GM19035 (cell line): ENCODE measurements around the gene KSR2.

Source experiments
- ATAC-seq: cut with Tn5 transposase; IDR thresholded peaks from one replicate; pipeline ENCODE4 v1.9.1; 2021; ENCODE audit not compliant: unreplicated experiment

The KSR2 gene

GRCh38 chr12:117469883-117470483 is 498.8 kb downstream of the KSR2 start:
- no peak for ATAC-seq

GRCh38 chr12:117468016-117468415 is 500.8 kb downstream of the KSR2 start:
- no peak for ATAC-seq

GRCh38 chr12:117467588-117467987 is 501.2 kb downstream of the KSR2 start:
- ATAC-seq: no peak

GRCh38 chr12:117466677-117467362 is 502.0 kb downstream of the KSR2 start:
- no peak for ATAC-seq

GRCh38 chr12:117461732-117462131 is 507.1 kb downstream of the KSR2 start:
- no peak for ATAC-seq

GRCh38 chr12:117459229-117459628 is 509.6 kb downstream of the KSR2 start:
- no peak for ATAC-seq

GRCh38 chr12:117457189-117457588 is 511.6 kb downstream of the KSR2 start:
- ATAC-seq: no peak

- no peak for ATAC-seq
Measured at GRCh38 chr12:117456076-117456475, 512.7 kb downstream of the KSR2 start.

GRCh38 chr12:117453961-117454360 is 514.8 kb downstream of the KSR2 start:
- ATAC-seq: no peak

- no peak for ATAC-seq
Measured at GRCh38 chr12:117452112-117452511, 516.7 kb downstream of the KSR2 start.

GRCh38 chr12:117450209-117450608 is 518.6 kb downstream of the KSR2 start:
- ATAC-seq: no peak

- no peak for ATAC-seq
Measured at GRCh38 chr12:117447665-117448366, 521.0 kb downstream of the KSR2 start.

- ATAC-seq: no peak
Measured at GRCh38 chr12:117444781-117445180, 524.0 kb downstream of the KSR2 start.

GRCh38 chr12:117441751-117442150 is 527.0 kb downstream of the KSR2 start:
- ATAC-seq: no peak

- no peak for ATAC-seq
Measured at GRCh38 chr12:117440384-117440783, 528.4 kb downstream of the KSR2 start.

GRCh38 chr12:117439531-117440001 is 529.2 kb downstream of the KSR2 start:
- ATAC-seq: no peak

GRCh38 chr12:117438809-117439208 is 530.0 kb downstream of the KSR2 start:
- no peak for ATAC-seq

- ATAC-seq: no peak
Measured at GRCh38 chr12:117437516-117438255, 531.1 kb downstream of the KSR2 start.

GRCh38 chr12:117433878-117434277 is 534.9 kb downstream of the KSR2 start:
- ATAC-seq: no peak

- ATAC-seq: no peak
Measured at GRCh38 chr12:117430246-117430645, 538.5 kb downstream of the KSR2 start.

- no peak for ATAC-seq
Measured at GRCh38 chr12:117427211-117427610, 541.6 kb downstream of the KSR2 start.
